ENCODE data around the gene EEPD1. TPM values are rescaled to one million over a fixed set of nuclear protein-coding genes. Genes with fewer than 3 reads are reported as not detected.

Gene EEPD1
- total RNA-seq, 1 experiment from 2014 or later = 5.0 TPM

- Histone ChIP-seq H3K4me2 (ENCODE audit: insufficient read depth, insufficient read length, low read length) (no peak overlapping the region), H3K23ac (ENCODE audit: insufficient read length, low read depth, low read length) (no peak overlapping the region), H3K18ac (ENCODE audit: insufficient read length, low read depth, low read length) (no peak overlapping the region), H3K27ac (ENCODE audit: insufficient read length, low read depth, low read length) (no peak overlapping the region), H3K4ac (ENCODE audit: low read depth, low read length) (no peak overlapping the region), H3K56ac (ENCODE audit: insufficient read length, low read depth, low read length) (no peak overlapping the region), H3K4me1 (ENCODE audit: insufficient read depth, low read length) (no peaks in the 10 kb centered on the region), H4K20me1 (ENCODE audit: control insufficient read depth, insufficient read depth, insufficient read length) (no peaks in the 10 kb centered on the region), H2AK5ac (ENCODE audit: insufficient read length, low read length) (no peak overlapping the region), H2AFZ (ENCODE audit: low read length) (no peak overlapping the region), H3K23me2 (ENCODE audit: insufficient read length, low read depth, low read length, poor library complexity, severe bottlenecking) (no peaks in the 10 kb centered on the region), H2BK5ac (ENCODE audit: insufficient read length, low read length) (no peak overlapping the region), H4K8ac (replicated peaks; ENCODE audit: insufficient read length, low read depth, low read length) (no peak overlapping the region), H3K9me3 (ENCODE audit: control insufficient read depth, low read depth, low read length) (no peaks in the 10 kb centered on the region), H3K9ac (ENCODE audit: extremely low read depth, insufficient read length, low read length) (no peak overlapping the region), H2BK12ac (ENCODE audit: insufficient read length, low read depth, low read length) (no peak overlapping the region), H3T11ph (ENCODE audit: low read length) (no peak overlapping the region), H3K27me3 (ENCODE audit: insufficient read depth, low read length) (no peaks in the 10 kb centered on the region), H2BK20ac (ENCODE audit: low read depth, low read length, poor library complexity, severe bottlenecking) (no peak overlapping the region), H3K14ac (ENCODE audit: insufficient read depth, low read length) (no peak overlapping the region), H3K79me2 (ENCODE audit: insufficient read depth, low read length) (no peaks in the 10 kb centered on the region), H4K5ac (ENCODE audit: insufficient read length, low read depth, low read length) (no peak overlapping the region), H2BK15ac (ENCODE audit: low read depth, low read length) (no peak overlapping the region), H2BK120ac (ENCODE audit: low read depth, low read length, poor library complexity, severe bottlenecking) (no peak overlapping the region), H3K79me1 (ENCODE audit: insufficient read depth, low read depth, low read length, poor library complexity, severe bottlenecking) (no peaks in the 10 kb centered on the region), H4K91ac (ENCODE audit: insufficient read length, low read depth, low read length) (no peak overlapping the region)
- DNase-seq = no peak
- WGBS (ENCODE audit: extremely low coverage, insufficient read length, low lambda C conversion rate) = no CpG with 5 or more reads among the region's 3 CpGs
- Mint-ChIP-seq H3K4me1 (peaks cover 9 to 10% of the 10 kb centered on the region in 2 experiments), H3K4me3 (no peak overlapping the region), H3K27me3 (ENCODE audit: low read depth) (no peaks in the 10 kb centered on the region), H3K36me3 (ENCODE audit: insufficient read depth in 1 of 3, low read depth in 3 of 3) (peaks cover 0 to 7% (median 5%) of the 10 kb centered on the region in 3 experiments; a peak in 3 of 7 replicates), H3K9me3 (no peaks in the 10 kb centered on the region), H3K27ac (peak overlapping the region in 1 of 3 experiments; percentile 60; a peak in 1 of 7 replicates)
- TF ChIP-seq CTCF (conservative IDR thresholded peaks at IDR 0.05) = no peak
These were observed 80.0 kb downstream of the EEPD1 start for GRCh38 chr7:36232971-36233550.

Data from H9 (cell line).